ENCODE data around the gene UBAP2. TPM values are rescaled to one million over a fixed set of nuclear protein-coding genes. Genes with fewer than 3 reads are reported as not detected.

UBAP2 gene
- total RNA-seq, 6 experiments from 2014 or later = 9.5 to 15.9 (median 11.4) TPM

DNA sequence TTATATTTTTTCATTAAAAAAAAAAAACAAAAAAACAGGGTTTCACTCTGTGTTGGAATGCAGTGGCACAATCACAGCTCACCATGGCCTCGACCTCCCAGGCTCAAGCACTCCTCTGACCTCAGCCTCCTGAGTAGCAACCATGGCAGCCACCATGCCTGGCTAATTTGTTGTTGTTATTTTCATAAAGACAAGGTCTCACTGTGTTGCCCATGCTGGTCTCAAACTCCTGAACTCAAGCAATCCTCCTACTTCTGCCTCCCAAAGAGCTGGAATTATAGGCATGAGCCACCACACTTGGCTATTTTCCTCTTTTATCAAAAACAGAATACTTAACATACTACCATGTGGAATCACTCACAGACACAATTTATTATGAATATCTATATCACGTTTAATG is 46.7 kb downstream of the UBAP2 start:
- Histone ChIP-seq H3K27me3 (no peaks in the 10 kb centered on the region), H3K4me1 (no peaks in the 10 kb centered on the region), H3K9me3 (no peaks in the 10 kb centered on the region), H3K4me3 (no peak overlapping the region), H3K27ac (no peak overlapping the region), H3K36me3 (peaks cover 0 to 11% (median 2%) of the 10 kb centered on the region in 4 donors)
- intact Hi-C loops (cut with DNase I) = no loop called here
- ATAC-seq = no peak
- no peak for DNase-seq
- 85% methylated on average over 2 of the region's 2 CpGs for WGBS (ENCODE audit: insufficient coverage, low coverage, low lambda C conversion rate, missing lambda C conversion rate)
- TF ChIP-seq CTCF (IDR thresholded peaks at IDR 0.05) (no peak), POLR2A (IDR thresholded peaks at IDR 0.05) (no peak)

- Histone ChIP-seq H3K4me1 (no peaks in the 10 kb centered on the region), H3K36me3 (peaks cover 0 to 15% (median 7%) of the 10 kb centered on the region in 4 donors), H3K27ac (no peak overlapping the region), H3K9me3 (no peaks in the 10 kb centered on the region), H3K4me3 (no peak overlapping the region), H3K27me3 (no peaks in the 10 kb centered on the region)
- TF ChIP-seq POLR2A (IDR thresholded peaks at IDR 0.05) = no peak
- TF ChIP-seq CTCF (IDR thresholded peaks at IDR 0.05) = no peak
- intact Hi-C loops (cut with DNase I) = no loop called here
- WGBS (ENCODE audit: insufficient coverage, low coverage, low lambda C conversion rate, missing lambda C conversion rate) = 89% methylated on average over 3 of the region's 3 CpGs
- ATAC-seq = no peak
- DNase-seq = no peak
These were observed 47.4 kb downstream of the UBAP2 start for GRCh38 chr9:34001298-34001697.

DNA sequence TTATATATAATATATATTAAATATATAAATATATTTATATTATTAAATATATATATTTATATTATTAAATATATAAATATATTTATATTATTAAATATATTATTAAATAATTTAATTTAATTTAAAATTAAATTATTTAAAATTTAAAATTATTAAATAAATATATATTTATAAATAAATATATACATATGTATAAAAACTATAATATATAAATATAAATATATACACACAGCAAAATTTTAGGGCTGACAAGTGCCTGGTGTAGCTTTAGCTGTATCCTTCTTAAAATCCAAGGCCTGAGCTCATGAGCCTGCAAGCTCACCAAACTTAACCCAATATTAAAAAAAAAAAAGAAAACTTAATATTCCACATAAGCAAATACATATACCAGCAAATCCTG is 53.2 kb downstream of the UBAP2 start:
- TF ChIP-seq CTCF (IDR thresholded peaks at IDR 0.05) (no peak), POLR2A (IDR thresholded peaks at IDR 0.05) (no peak)
- intact Hi-C loops (cut with DNase I) = no loop called here
- DNase-seq = no peak
- Histone ChIP-seq H3K27ac (no peak overlapping the region), H3K4me3 (no peak overlapping the region), H3K36me3 (peaks cover 0 to 24% (median 10%) of the 10 kb centered on the region in 4 donors), H3K4me1 (no peaks in the 10 kb centered on the region), H3K27me3 (no peaks in the 10 kb centered on the region), H3K9me3 (no peaks in the 10 kb centered on the region)
- ATAC-seq = no peak

DNA sequence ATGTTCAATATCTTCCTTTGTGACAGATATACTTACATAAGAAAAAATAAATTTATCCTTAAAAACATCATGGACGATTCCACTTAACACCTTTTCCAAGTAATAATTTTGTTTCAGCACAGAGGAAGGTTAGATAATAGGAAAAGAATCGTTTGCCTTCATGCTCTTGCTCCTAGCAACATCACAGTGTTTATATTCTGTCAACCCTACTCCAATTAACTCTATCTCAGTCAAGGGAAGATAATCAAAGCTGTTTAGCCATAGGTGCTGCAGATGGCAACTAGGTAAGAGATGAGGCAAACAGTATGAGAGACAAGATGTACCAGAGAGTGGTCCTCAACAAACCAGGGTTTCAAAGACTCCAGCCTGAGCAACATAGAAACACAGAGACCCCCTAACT is 55.6 kb downstream of the UBAP2 start:
- Histone ChIP-seq H3K9me3 (no peaks in the 10 kb centered on the region), H3K4me1 (no peaks in the 10 kb centered on the region), H3K36me3 (peaks cover 0 to 31% (median 8%) of the 10 kb centered on the region in 4 donors), H3K27ac (no peak overlapping the region), H3K4me3 (no peak overlapping the region), H3K27me3 (no peaks in the 10 kb centered on the region)
- ATAC-seq (no peak), DNase-seq (no peak)
- 52% methylated on average over 2 of the region's 2 CpGs for WGBS (ENCODE audit: insufficient coverage, low coverage, low lambda C conversion rate, missing lambda C conversion rate)
- intact Hi-C loops (cut with DNase I) = no loop called here
- TF ChIP-seq CTCF (IDR thresholded peaks at IDR 0.05) = no peak
- TF ChIP-seq POLR2A (IDR thresholded peaks at IDR 0.05) = no peak

DNA sequence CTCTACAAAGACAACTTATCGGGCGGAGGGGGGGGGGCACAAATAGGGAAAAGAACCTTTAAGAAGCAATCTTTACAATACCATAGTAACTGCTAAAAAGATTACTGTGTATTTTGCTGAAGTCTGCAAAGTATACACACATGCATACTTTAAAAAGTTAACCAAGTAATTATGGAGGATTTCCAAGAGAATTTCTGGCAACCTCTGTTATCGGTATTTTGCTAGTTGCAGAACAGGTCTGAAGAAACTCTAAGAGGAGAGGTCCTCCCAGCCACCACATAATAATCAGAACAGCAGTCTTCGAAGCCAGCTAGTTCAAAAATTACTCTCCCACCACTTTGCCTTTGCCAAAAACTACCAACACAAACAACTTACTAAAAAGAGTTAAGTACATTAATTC is 56.1 kb downstream of the UBAP2 start:
- Histone ChIP-seq H3K27me3 (no peaks in the 10 kb centered on the region), H3K36me3 (peaks cover 0 to 27% (median 8%) of the 10 kb centered on the region in 4 donors), H3K9me3 (no peaks in the 10 kb centered on the region), H3K4me3 (no peak overlapping the region), H3K4me1 (no peaks in the 10 kb centered on the region), H3K27ac (no peak overlapping the region)
- TF ChIP-seq CTCF (IDR thresholded peaks at IDR 0.05) (no peak), POLR2A (IDR thresholded peaks at IDR 0.05) (no peak)
- DNase-seq = no peak
- no peak for ATAC-seq
- WGBS (ENCODE audit: insufficient coverage, low coverage, low lambda C conversion rate, missing lambda C conversion rate) = 93% methylated on average over 4 of the region's 4 CpGs
- intact Hi-C loops (cut with DNase I) = no loop called here
